Skin of body (tissue), 2 donors: ENCODE results near the gene KCNS3. TPM values are rescaled to one million over a fixed set of nuclear protein-coding genes. Genes with fewer than 3 reads are reported as not detected.

Experiments used
- DNase-seq: peaks from one replicate; lab custom pipeline; 2025; lab: John Stamatoyannopoulos, UW
- total RNA-seq: library from RNA; depleted of rRNA; stranded (reverse); fragments of >200 nt; gene quantifications from one replicate; pipeline ENCODE4 v1.2.3, GENCODE V29; 2014

Gene KCNS3
- total RNA-seq: 17.8 TPM

- no peak for DNase-seq
Observed at GRCh38 chr2:17878281-17879136, at the start of gene KCNS3. Gene KCNS3, plus strand, starts transcription at chr2:17878667. Its CDS starts 52,342 bp downstream, at chr2:17931009.

- DNase-seq: peak; percentile 65
Observed at GRCh38 chr2:17830053-17831034, 48.1 kb upstream of the KCNS3 start.

- DNase-seq: no peak
Observed at GRCh38 chr2:17835516-17835915, 43.0 kb upstream of the KCNS3 start.

GRCh38 chr2:17839959-17840358 is 38.5 kb upstream of the KCNS3 start:
- DNase-seq: no peak

- DNase-seq: no peak
Observed at GRCh38 chr2:17843457-17843856, 35.0 kb upstream of the KCNS3 start.

- no peak for DNase-seq
Observed at GRCh38 chr2:17845806-17846205, 32.7 kb upstream of the KCNS3 start.

GRCh38 chr2:17846676-17847075 is 31.8 kb upstream of the KCNS3 start:
- DNase-seq: no peak

- no peak for DNase-seq
Observed at GRCh38 chr2:17847236-17847635, 31.2 kb upstream of the KCNS3 start.

- no peak for DNase-seq
Observed at GRCh38 chr2:17849275-17849674, 29.2 kb upstream of the KCNS3 start.

- DNase-seq: no peak
Observed at GRCh38 chr2:17850151-17850550, 28.3 kb upstream of the KCNS3 start.

- peak; percentile 27 for DNase-seq
Observed at GRCh38 chr2:17851731-17852585, 26.5 kb upstream of the KCNS3 start.

GRCh38 chr2:17853799-17854198 is 24.7 kb upstream of the KCNS3 start:
- no peak for DNase-seq

GRCh38 chr2:17857021-17857420 is 21.4 kb upstream of the KCNS3 start:
- DNase-seq: no peak

- DNase-seq: no peak
Observed at GRCh38 chr2:17858064-17858463, 20.4 kb upstream of the KCNS3 start.

GRCh38 chr2:17863539-17863938 is 14.9 kb upstream of the KCNS3 start:
- no peak for DNase-seq

GRCh38 chr2:17864676-17865075 is 13.8 kb upstream of the KCNS3 start:
- DNase-seq: peak; percentile 7

GRCh38 chr2:17867133-17867532 is 11.3 kb upstream of the KCNS3 start:
- no peak for DNase-seq

- no peak for DNase-seq
Observed at GRCh38 chr2:17869128-17869527, 9.3 kb upstream of the KCNS3 start.

- no peak for DNase-seq
Observed at GRCh38 chr2:17871639-17872038, 6.8 kb upstream of the KCNS3 start.

GRCh38 chr2:17873021-17873420 is 5.4 kb upstream of the KCNS3 start:
- DNase-seq: no peak

- DNase-seq: no peak
Observed at GRCh38 chr2:17876590-17876989, 1.9 kb upstream of the KCNS3 start.
